ENCODE results near the gene RAB35.

RAB35 gene

DNA sequence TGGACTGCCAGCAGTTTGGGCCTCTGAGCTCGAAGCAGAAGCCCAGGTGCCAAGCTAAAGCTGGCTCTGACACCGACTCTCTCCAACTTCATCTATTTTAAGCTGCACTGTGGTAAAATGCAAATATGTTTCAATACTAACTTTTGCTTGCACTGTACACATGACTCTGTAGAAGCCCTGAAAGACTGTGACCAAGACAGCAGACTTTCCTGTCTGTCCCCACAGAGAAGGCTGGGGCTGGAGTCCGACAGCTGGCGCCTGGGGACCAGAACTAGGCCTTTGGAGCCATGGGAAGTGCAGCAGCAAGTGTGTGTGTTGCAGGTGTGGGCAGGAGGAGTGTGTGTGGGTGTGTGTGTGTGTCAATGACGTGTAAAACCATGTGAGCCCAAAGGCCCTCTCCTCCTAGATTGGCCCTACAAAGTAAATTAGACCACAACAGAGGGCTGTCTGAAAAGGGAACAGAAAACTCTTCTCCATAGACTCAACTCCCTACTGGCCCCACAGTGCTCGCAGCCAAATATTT is 16.4 kb upstream of the RAB35 start:
- no peak for DNase-seq (ENCODE audit: low spot score)

GRCh38 chr12:120132054-120132836 is 15.7 kb upstream of the RAB35 start:
- no peak for DNase-seq (ENCODE audit: low spot score)

GRCh38 chr12:120131116-120131515 is 14.6 kb upstream of the RAB35 start:
- no peak for DNase-seq (ENCODE audit: low spot score)

DNA sequence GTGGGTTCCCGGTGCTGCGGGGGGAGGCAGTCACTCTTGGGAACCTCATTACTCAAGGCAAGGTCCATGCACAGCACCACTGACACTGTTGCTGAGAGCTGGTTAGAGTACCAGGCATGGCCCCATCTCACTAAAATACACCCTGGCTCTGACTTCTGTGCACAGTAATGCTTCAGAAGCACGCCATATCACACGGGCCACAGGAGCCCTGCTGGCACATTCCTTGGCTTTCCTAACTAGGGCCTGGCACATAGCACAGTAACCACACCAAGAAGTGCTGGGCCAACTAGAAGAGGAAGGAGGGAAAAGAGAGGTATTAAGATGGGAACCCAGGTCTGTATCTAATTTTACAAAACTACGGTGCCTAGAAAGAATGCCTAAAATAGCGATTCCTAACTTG is 13.5 kb upstream of the RAB35 start:
- no peak for DNase-seq (ENCODE audit: low spot score)

- DNase-seq (ENCODE audit: low spot score): no peak
Measured at GRCh38 chr12:120126635-120127005, 10.1 kb upstream of the RAB35 start.

DNA sequence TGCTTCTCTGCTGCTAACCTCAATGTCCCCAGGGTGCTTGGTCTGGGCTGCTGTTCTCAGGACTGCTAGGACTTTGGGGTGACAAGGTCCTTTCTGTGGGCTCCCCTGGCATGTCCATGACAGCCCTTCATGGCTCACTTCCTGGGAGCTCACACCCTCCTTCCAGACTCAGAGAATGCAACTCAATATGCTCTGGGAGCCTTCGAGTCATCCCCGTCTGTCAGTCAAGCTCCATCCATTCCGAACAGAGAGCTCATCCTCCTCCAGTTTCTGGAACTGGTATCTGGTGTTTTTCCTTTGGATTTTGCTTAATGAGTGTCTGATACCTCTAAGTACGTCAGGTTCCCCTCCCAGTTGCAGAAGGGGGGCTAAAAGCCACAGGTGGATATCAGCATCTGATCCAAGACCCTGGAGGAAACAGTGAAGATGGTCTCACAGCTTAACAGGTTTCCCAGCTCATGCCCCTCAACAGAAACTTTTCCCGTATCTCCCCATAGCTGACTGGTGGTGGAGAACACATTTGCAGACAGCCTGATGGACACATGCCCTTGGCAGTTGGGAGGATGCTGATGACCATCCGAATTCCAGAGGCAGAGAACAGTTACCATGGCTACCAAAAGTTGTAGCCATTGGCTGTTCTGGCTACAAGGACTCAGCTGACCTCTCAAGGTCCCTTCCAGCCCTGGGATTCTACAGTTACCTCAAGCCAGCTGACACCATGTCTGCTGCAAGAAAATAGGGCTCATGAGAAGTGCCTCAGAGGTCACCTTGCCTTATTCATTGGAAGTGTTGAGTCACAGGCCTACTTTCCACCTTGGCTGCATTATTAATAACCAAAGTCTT is 9.5 kb upstream of the RAB35 start:
- no peak for DNase-seq (ENCODE audit: low spot score)

DNA sequence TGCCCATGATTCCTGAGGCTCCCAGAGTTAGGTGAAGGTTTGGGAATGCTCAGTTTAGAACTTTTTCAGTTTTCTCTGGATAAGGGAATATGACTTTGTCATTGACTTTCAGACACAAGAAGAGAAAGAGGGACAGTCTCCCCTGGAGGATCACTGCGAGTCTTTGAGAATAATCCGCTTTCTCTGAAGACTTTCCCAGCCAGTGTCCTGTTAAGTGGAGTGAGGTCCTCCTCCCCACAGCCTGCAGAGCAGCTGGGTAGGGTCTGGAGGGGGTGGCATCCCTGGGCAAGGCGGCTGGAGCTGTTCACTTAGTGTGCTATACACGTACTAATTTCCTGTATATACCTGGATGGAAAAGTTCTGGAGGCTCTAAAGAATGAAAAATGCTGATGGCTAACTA is 8.5 kb upstream of the RAB35 start:
- no peak for DNase-seq (ENCODE audit: low spot score)

DNA sequence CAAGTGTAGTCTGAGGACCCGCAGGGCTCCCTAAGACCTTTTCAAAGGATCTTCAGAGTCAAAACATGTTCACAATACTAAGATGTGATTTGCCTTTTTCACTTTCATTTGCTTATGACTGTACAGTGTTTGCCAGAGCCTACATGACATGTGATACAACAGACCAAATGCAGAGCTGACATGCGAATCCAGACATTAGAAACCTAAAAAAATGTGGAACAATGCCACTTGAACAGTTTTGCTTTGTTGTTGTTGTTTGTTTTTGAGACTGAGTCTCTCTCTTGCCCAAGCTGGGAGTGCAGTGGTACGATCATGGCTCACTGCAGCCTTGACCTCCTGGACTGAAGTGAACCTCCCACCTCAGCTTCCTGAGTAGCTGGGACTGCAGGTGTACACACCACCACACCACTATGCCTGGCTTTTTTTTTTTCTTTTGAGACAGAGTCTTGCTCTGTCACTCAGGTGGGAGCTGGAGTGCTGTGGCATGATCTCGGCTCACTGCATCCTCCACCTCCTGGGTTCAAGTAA is 5.3 kb upstream of the RAB35 start:
- peak; percentile 25 for DNase-seq (ENCODE audit: low spot score)

DNA sequence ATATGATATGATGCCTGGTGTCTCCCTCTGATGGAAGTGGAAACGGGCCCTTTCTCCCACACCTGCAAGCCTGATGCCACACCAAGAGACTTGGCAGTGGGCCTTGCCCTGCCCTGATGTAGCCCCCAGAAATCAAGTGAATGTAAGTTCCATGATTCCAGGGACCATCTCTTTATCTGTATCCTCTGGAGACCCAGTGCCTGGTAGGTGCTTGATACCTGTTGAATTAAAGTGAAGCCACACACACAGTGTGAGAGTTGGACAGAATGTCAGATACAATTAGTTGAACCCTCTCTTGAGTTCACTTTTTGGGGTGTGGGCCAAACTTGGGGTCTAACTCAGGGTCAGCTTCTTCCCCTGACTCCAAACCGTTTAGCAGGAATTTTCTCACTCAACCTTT is 4.8 kb upstream of the RAB35 start:
- DNase-seq (ENCODE audit: low spot score): no peak

GRCh38 chr12:120119271-120119973 is 2.9 kb upstream of the RAB35 start:
- DNase-seq (ENCODE audit: low spot score): peak; percentile 41

GRCh38 chr12:120118321-120119061 is 1.9 kb upstream of the RAB35 start:
- no peak for DNase-seq (ENCODE audit: low spot score)

DNA sequence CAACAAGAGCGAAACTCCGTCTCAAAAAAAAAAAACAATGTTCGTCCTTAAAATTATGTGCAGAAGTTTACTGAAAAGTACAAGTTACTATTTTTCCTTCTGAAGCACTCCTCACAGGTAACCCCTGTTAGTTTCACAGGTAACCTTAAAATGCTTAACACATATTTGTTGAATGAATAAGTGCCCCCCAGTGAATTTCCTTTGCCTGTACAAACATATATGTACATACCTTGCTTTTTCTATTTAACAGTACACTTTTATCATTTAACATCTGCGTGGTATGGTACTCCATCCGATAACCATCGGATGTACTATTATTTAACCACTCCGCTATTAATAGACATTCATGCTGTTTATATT is 1.4 kb upstream of the RAB35 start:
- DNase-seq (ENCODE audit: low spot score): no peak

DNA sequence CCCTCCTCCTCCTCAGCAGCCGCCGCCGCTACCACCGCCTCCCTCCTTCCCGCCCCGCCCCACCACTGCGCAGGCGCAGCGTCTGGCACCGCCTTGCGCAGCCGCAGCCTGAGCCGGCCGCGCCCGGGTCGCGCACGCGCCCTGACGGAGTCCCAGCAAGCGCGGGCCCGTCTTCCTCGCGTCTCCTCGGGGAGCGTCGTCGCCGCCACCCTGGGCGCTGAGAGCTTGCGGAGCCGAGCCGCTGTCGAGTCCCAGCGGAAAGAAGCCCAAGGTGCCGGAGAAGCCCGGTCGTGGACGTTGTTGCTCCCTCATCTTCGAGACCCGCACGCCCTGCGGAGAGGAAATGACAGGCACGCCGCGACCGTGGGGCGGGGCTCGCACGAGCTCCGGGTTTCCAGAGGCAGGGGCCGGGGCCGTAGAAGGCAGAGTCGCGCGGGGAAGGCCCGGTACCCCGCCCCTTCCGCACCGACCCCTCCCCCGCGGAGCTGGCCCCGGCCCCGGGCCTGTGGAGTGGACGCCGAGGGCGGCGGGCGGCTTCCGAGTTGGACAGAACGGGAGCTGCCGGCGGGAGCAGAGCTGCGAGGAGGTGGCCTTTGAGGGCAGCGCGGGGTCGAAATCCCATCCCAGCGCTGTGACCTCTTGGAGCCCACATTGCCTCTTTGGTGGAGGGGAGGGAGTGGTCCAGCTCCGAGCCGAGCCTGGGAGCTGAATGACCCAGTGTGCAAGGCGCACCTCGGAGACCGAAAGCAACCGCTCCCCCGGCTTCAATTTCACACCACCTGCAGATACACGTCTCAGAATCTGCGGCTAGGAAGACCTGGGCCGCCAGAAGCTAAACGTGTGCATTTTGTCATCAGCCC is 469 bp upstream of the RAB35 start:
- peak; percentile 96 for DNase-seq (ENCODE audit: low spot score)

- DNase-seq (ENCODE audit: low spot score): no peak
Measured at GRCh38 chr12:120115692-120116440, 687 bp downstream of the RAB35 start.

DNA sequence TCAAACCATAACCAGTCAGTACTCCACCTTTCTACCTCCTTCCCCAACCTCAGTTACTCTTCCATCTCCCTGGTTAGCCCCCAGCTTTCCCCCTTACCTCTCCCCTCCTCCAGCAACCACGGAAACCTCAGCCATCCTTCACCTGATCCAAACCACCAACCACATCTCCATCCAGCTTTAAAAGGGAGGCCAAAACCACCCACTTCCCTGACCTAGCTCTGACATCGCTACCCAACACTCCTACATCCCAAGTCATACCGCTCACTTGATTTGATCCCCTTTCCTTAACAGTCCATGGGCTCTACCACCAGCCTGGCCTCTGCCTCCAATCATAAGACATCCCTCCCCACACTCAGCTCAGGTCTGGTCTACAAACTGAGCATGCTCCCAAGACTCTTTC is 1.5 kb downstream of the RAB35 start:
- no peak for DNase-seq (ENCODE audit: low spot score)

GRCh38 chr12:120110550-120111501 is 5.7 kb downstream of the RAB35 start:
- peak; percentile 50 for DNase-seq (ENCODE audit: low spot score)

DNA sequence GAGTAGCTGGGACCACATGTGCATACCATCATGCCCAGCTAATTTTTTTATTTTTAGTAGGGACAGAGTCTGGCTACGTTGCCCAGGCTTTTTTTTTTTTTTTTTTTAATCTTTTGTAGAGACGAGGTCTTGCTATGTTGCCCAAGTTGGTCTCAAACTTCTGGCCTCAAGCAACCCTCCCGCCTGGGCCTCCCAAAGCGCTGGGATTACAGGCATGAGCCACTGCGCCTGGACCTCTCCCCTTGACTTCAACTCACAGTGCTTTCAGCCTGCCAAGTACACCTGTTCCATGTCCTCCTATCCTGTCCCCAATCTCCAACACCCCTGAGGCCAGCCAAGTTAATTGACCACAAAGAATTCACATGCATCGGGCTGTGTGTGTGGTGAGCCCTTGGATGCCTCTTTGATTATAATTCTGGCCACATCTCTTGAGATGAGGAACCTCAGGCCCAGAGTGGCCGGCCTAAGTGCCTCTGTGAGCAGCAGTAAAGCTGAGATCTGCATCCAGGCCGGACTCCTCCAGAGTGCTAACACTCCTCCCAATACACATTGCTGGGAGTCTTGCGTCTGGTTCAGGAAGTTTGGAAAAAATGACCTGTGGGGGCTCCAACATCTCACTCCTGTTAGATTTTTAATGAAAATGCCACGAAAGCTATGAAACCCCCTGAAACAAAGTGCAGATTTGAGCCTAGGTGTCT is 6.8 kb downstream of the RAB35 start:
- no peak for DNase-seq (ENCODE audit: low spot score)

- DNase-seq (ENCODE audit: low spot score): no peak
Measured at GRCh38 chr12:120106151-120106550, 10.4 kb downstream of the RAB35 start.

Data from CD4-positive, alpha-beta T cell treated with Interleukin-15 for 4 hours (primary cell).